ENCODE results near the gene KIF16B. TPM values are rescaled to one million over a fixed set of nuclear protein-coding genes. Genes with fewer than 3 reads are reported as not detected.

The KIF16B gene
- total RNA-seq, 6 experiments from 2014 or later, result 8.4 to 15.9 (median 11.7) TPM

- DNase-seq, result no peak
These were observed 194.4 kb downstream of the KIF16B start for GRCh38 chr20:16378712-16379370.

GRCh38 chr20:16378122-16378521 lies 195.1 kb downstream of the KIF16B start:
- H3K27ac ChIP-seq, result no peak overlapping the region
- TF ChIP-seq POLR2A (IDR thresholded peaks at IDR 0.05) (no peak), CTCF (IDR thresholded peaks at IDR 0.05) (no peak)
- no peaks in the 10 kb centered on the region for H3K9me3 ChIP-seq
- no peak overlapping the region for H3K4me3 ChIP-seq
- 78% methylated on average over 1 of the region's 1 CpG for WGBS (ENCODE audit: insufficient coverage, low coverage, low lambda C conversion rate, missing lambda C conversion rate)
- no peaks in the 10 kb centered on the region for H3K4me1 ChIP-seq
- intact Hi-C loops (cut with DNase I), result no loop called here
- H3K36me3 ChIP-seq, result peaks cover 0 to 8% (median 0%) of the 10 kb centered on the region in 4 donors
- no peaks in the 10 kb centered on the region for H3K27me3 ChIP-seq
- ATAC-seq (no peak), DNase-seq (no peak)

More at GRCh38 chr20:16378712-16379370, 194.4 kb downstream of the KIF16B start:
- H3K9me3 ChIP-seq, result no peaks in the 10 kb centered on the region
- H3K27me3 ChIP-seq, result no peaks in the 10 kb centered on the region
- no peaks in the 10 kb centered on the region for H3K4me1 ChIP-seq
- no peak overlapping the region for H3K27ac ChIP-seq
- 81% methylated on average over 6 of the region's 7 CpGs for WGBS (ENCODE audit: insufficient coverage, low coverage, low lambda C conversion rate, missing lambda C conversion rate)
- H3K36me3 ChIP-seq, result peaks cover 0 to 7% (median 0%) of the 10 kb centered on the region in 4 donors
- ATAC-seq, result no peak
- H3K4me3 ChIP-seq, result no peak overlapping the region
- intact Hi-C loops (cut with DNase I), result no loop called here
- TF ChIP-seq CTCF (IDR thresholded peaks at IDR 0.05) (no peak), POLR2A (IDR thresholded peaks at IDR 0.05) (no peak)

GRCh38 chr20:16369441-16369840 lies 203.8 kb downstream of the KIF16B start:
- no peak overlapping the region for H3K4me3 ChIP-seq
- intact Hi-C loops (cut with DNase I), result no loop called here
- 92% methylated on average over 1 of the region's 1 CpG for WGBS (ENCODE audit: insufficient coverage, low coverage, low lambda C conversion rate, missing lambda C conversion rate)
- no peaks in the 10 kb centered on the region for H3K4me1 ChIP-seq
- TF ChIP-seq POLR2A (IDR thresholded peaks at IDR 0.05) (no peak), CTCF (IDR thresholded peaks at IDR 0.05) (no peak)
- no peaks in the 10 kb centered on the region for H3K9me3 ChIP-seq
- H3K27ac ChIP-seq, result no peak overlapping the region
- H3K36me3 ChIP-seq, result peaks cover 0 to 28% (median 2%) of the 10 kb centered on the region in 4 donors
- ATAC-seq (no peak), DNase-seq (no peak)
- no peaks in the 10 kb centered on the region for H3K27me3 ChIP-seq

GRCh38 chr20:16368645-16369292 lies 204.5 kb downstream of the KIF16B start:
- no peak for TF ChIP-seq CTCF (IDR thresholded peaks at IDR 0.05)
- no peak for TF ChIP-seq POLR2A (IDR thresholded peaks at IDR 0.05)
- no peaks in the 10 kb centered on the region for H3K9me3 ChIP-seq
- intact Hi-C loops (cut with DNase I), result no loop called here
- H3K36me3 ChIP-seq, result peaks cover 0 to 22% (median 2%) of the 10 kb centered on the region in 4 donors
- H3K4me1 ChIP-seq, result no peaks in the 10 kb centered on the region
- H3K27ac ChIP-seq, result no peak overlapping the region
- WGBS (ENCODE audit: insufficient coverage, low coverage, low lambda C conversion rate, missing lambda C conversion rate), result 80% methylated on average over 10 of the region's 11 CpGs
- no peak for DNase-seq
- no peaks in the 10 kb centered on the region for H3K27me3 ChIP-seq
- no peak overlapping the region for H3K4me3 ChIP-seq
- ATAC-seq, result peak in 1 of 4 donors; percentile 52
